Measurements from ENCODE around the gene COL8A2. TPM values are rescaled to one million over a fixed set of nuclear protein-coding genes. Genes with fewer than 3 reads are reported as not detected.

Gene COL8A2
- total RNA-seq, 2 donors from 2014 or later = 1.3 to 1.6 TPM

GRCh38 chr1:36111151-36111550 lies 13.9 kb downstream of the COL8A2 start:
- Histone ChIP-seq H3K4me3 (no peak overlapping the region), H3K36me3 (replicated peaks in 1 of 2; ENCODE audit: insufficient read depth in 1 of 2, low read depth in 2 of 2) (no peaks in the 10 kb centered on the region), H3K4me1 (no peaks in the 10 kb centered on the region), H3K27ac (no peak overlapping the region), H3K27me3 (no peaks in the 10 kb centered on the region), H3K9me3 (no peaks in the 10 kb centered on the region)
- 54 to 62% methylated on average over 4 of the region's 4 CpGs for WGBS, 2 donors
- DNase-seq (no peak), ATAC-seq (no peak)
- intact Hi-C loops (cut with DNase I) = no loop called here
- TF ChIP-seq CTCF (IDR thresholded peaks at IDR 0.05) (no peak), POLR2A (IDR thresholded peaks at IDR 0.05) (no peak)

GRCh38 chr1:36109041-36109679 lies 15.9 kb downstream of the COL8A2 start:
- ATAC-seq = no peak
- Histone ChIP-seq H3K27me3 (no peaks in the 10 kb centered on the region), H3K4me3 (no peak overlapping the region), H3K4me1 (no peaks in the 10 kb centered on the region), H3K27ac (no peak overlapping the region), H3K9me3 (no peaks in the 10 kb centered on the region), H3K36me3 (replicated peaks in 1 of 2; ENCODE audit: insufficient read depth in 1 of 2, low read depth in 2 of 2) (no peaks in the 10 kb centered on the region)
- TF ChIP-seq POLR2A (IDR thresholded peaks at IDR 0.05) = no peak
- TF ChIP-seq CTCF (IDR thresholded peaks at IDR 0.05) = no peak
- no peak for DNase-seq
- 81 to 87% methylated on average over 8 to 11 of the region's 11 CpGs for WGBS, 2 donors
- intact Hi-C loops (cut with DNase I) = no loop called here

GRCh38 chr1:36108314-36108713 lies 16.7 kb downstream of the COL8A2 start:
- H3K36me3 ChIP-seq (replicated peaks in 1 of 2; ENCODE audit: insufficient read depth in 1 of 2, low read depth in 2 of 2) = no peaks in the 10 kb centered on the region
- intact Hi-C loops (cut with DNase I) = no loop called here
- 41 to 72% methylated on average over 9 to 14 of the region's 14 CpGs for WGBS, 2 donors
- no peaks in the 10 kb centered on the region for H3K27me3 ChIP-seq
- no peak overlapping the region for H3K27ac ChIP-seq
- H3K4me3 ChIP-seq = no peak overlapping the region
- H3K9me3 ChIP-seq = no peaks in the 10 kb centered on the region
- TF ChIP-seq CTCF (IDR thresholded peaks at IDR 0.05) = no peak
- TF ChIP-seq POLR2A (IDR thresholded peaks at IDR 0.05) = no peak
- DNase-seq (no peak), ATAC-seq (no peak)
- no peaks in the 10 kb centered on the region for H3K4me1 ChIP-seq

GRCh38 chr1:36107394-36107793 lies 17.6 kb downstream of the COL8A2 start:
- Histone ChIP-seq H3K36me3 (replicated peaks in 1 of 2; ENCODE audit: insufficient read depth in 1 of 2, low read depth in 2 of 2) (no peaks in the 10 kb centered on the region), H3K4me3 (no peak overlapping the region), H3K9me3 (no peaks in the 10 kb centered on the region), H3K27ac (no peak overlapping the region), H3K27me3 (no peaks in the 10 kb centered on the region), H3K4me1 (no peaks in the 10 kb centered on the region)
- no peak for TF ChIP-seq CTCF (IDR thresholded peaks at IDR 0.05)
- no peak for TF ChIP-seq POLR2A (IDR thresholded peaks at IDR 0.05)
- DNase-seq (no peak), ATAC-seq (no peak)
- intact Hi-C loops (cut with DNase I) = no loop called here
- 72 to 85% methylated on average over 5 to 9 of the region's 9 CpGs for WGBS, 2 donors

GRCh38 chr1:36106269-36106668 lies 18.8 kb downstream of the COL8A2 start:
- ATAC-seq = no peak

More at GRCh38 chr1:36106269-36106668, 18.8 kb downstream of the COL8A2 start:
- H3K4me3 ChIP-seq = no peak overlapping the region
- no peak for TF ChIP-seq POLR2A (IDR thresholded peaks at IDR 0.05)
- no peak for TF ChIP-seq CTCF (IDR thresholded peaks at IDR 0.05)
- intact Hi-C loops (cut with DNase I) = no loop called here
- no peaks in the 10 kb centered on the region for H3K9me3 ChIP-seq
- no peaks in the 10 kb centered on the region for H3K36me3 ChIP-seq (replicated peaks in 1 of 2; ENCODE audit: insufficient read depth in 1 of 2, low read depth in 2 of 2)
- no peaks in the 10 kb centered on the region for H3K4me1 ChIP-seq
- no peaks in the 10 kb centered on the region for H3K27me3 ChIP-seq
- H3K27ac ChIP-seq = no peak overlapping the region
- DNase-seq = no peak
- 41% methylated on average over 5 of the region's 5 CpGs for WGBS, 2 donors

All from body of pancreas (tissue), 4 donors.